SK-N-SH treated with all-trans-retinoic acid at 6 μM for 48 hours (cell line): ENCODE data around the gene EPHB4.

Source experiments
- ARNTL ChIP-seq: fragments of 450-650 bp; formaldehyde crosslinking; IDR thresholded peaks from 2 replicates; pipeline ENCODE4 v1.5.0; 2020; ENCODE audit warnings: low read depth, mild to moderate bottlenecking, moderate library complexity, borderline replicate concordance
- CSDC2 ChIP-seq: fragments of 250-450 bp; sonication (Bioruptor Pico); IDR thresholded peaks from 2 replicates; pipeline ENCODE4 v1.5.0; 2020; ENCODE audit warnings: mild to moderate bottlenecking, moderate library complexity
- OSR1 ChIP-seq: fragments of 250-450 bp; sonication (Bioruptor Pico); IDR thresholded peaks from 2 replicates; pipeline ENCODE4 v1.8.0; 2022; ENCODE audit warnings: moderate library complexity, mild to moderate bottlenecking, inconsistent platforms
- RARB ChIP-seq: fragments of 250-450 bp; sonication (Bioruptor Pico); IDR thresholded peaks from 2 replicates; pipeline ENCODE4 v1.8.0; 2021; ENCODE audit warnings: mild to moderate bottlenecking, moderate library complexity
- ZC3H10 ChIP-seq: fragments of 250-450 bp; sonication (Bioruptor Pico); IDR thresholded peaks from 2 replicates; pipeline ENCODE4 v1.5.1; 2021; ENCODE audit warnings: mild to moderate bottlenecking, moderate library complexity
- ZFP3 ChIP-seq: fragments of 250-450 bp; sonication (Bioruptor Pico); IDR thresholded peaks from 2 replicates; pipeline ENCODE4 v1.5.0; 2020; ENCODE audit warnings: mild to moderate bottlenecking, moderate library complexity
- ZNF565 ChIP-seq: fragments of 450-650 bp; formaldehyde crosslinking; conservative IDR thresholded peaks from 2 replicates; pipeline ENCODE4 v1.5.0; 2020; ENCODE audit warnings: low read depth, mild to moderate bottlenecking, moderate library complexity
- TF ChIP-seq, protein P1 (sequence below): fragments of 250-450 bp; sonication (Bioruptor Pico); IDR thresholded peaks from 2 replicates; pipeline ENCODE4 v1.5.1; 2020; ENCODE audit warnings: low read depth, mild to moderate bottlenecking, moderate library complexity
- TF ChIP-seq, protein P2 (sequence below): fragments of 250-450 bp; sonication (Bioruptor Pico); IDR thresholded peaks from 2 replicates; pipeline ENCODE4 v1.5.1; 2021; ENCODE audit warnings: mild to moderate bottlenecking, moderate library complexity

DNA sequence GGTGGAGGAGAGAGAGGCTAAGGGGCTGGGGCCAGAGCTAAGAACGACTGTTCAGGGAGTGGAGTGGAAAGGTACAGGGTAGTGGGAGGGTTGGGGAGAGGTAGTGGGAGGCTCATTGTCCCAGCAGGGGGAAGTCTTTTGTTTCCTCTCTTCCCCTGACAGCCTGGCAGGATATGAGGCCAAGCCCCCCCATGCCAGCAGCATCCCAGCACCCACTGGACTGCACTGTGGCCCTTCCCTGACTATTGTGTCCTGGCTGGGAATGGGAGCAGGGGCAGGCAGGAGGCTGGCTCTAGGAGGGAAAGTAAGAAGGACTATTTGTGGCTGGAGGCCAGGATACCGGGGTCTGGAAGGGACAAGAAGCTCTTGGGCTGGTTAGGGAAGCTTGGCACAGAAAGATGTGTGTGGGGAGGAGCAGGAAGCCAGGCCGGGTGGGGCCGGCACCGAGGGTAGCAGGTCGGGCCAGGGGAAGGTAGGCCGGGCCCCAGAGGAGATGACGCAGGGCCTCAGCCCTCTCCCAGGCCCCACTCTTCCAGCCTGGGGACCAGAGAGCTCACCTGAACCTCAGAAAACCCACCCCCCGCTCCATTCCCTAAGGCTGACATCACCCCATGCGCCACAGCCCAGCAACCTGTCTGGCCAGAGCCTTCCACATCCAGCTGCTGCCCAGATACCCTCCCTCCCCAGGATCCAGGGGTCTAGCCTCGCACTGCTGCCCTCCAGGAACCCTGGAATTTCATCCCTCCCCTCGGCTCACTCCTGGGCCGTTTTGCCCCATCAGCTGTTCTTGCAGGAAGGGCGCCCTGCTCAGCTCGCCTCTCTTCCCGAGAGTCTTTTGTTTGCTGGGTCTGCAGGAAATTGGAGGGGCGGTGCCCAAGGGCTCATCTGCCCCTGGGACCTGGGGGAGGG lies 8.8 kb upstream of the EPHB4 start:
- TF ChIP-seq OSR1 (no peak), RARB (CRISPR knock-in tag) (no peak), CSDC2 (CRISPR knock-in tag) (no peak), ZNF565 (no peak), ZFP3 (CRISPR knock-in tag) (no peak), ZC3H10 (CRISPR knock-in tag) (no peak), ARNTL (no peak)
- TF ChIP-seq, protein P1, sequence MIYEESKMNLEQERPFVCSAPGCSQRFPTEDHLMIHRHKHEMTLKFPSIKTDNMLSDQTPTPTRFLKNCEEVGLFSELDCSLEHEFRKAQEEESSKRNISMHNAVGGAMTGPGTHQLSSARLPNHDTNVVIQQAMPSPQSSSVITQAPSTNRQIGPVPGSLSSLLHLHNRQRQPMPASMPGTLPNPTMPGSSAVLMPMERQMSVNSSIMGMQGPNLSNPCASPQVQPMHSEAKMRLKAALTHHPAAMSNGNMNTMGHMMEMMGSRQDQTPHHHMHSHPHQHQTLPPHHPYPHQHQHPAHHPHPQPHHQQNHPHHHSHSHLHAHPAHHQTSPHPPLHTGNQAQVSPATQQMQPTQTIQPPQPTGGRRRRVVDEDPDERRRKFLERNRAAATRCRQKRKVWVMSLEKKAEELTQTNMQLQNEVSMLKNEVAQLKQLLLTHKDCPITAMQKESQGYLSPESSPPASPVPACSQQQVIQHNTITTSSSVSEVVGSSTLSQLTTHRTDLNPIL (CRISPR knock-in tag) = no peak
- TF ChIP-seq, protein P2, sequence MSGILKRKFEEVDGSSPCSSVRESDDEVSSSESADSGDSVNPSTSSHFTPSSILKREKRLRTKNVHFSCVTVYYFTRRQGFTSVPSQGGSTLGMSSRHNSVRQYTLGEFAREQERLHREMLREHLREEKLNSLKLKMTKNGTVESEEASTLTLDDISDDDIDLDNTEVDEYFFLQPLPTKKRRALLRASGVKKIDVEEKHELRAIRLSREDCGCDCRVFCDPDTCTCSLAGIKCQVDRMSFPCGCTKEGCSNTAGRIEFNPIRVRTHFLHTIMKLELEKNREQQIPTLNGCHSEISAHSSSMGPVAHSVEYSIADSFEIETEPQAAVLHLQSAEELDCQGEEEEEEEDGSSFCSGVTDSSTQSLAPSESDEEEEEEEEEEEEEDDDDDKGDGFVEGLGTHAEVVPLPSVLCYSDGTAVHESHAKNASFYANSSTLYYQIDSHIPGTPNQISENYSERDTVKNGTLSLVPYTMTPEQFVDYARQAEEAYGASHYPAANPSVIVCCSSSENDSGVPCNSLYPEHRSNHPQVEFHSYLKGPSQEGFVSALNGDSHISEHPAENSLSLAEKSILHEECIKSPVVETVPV (CRISPR knock-in tag) = no peak
